Measurements from ENCODE around the gene SLC43A3. TPM values are rescaled to one million over a fixed set of nuclear protein-coding genes. Genes with fewer than 3 reads are reported as not detected.
"Not testable (repeated sequence)": the region's sequence is repeated elsewhere in the genome, so short reads cannot be mapped to it uniquely, and the experiment has no call there.

The SLC43A3 gene
- total RNA-seq, 1 experiment from 2014 or later = 135 TPM

DNA sequence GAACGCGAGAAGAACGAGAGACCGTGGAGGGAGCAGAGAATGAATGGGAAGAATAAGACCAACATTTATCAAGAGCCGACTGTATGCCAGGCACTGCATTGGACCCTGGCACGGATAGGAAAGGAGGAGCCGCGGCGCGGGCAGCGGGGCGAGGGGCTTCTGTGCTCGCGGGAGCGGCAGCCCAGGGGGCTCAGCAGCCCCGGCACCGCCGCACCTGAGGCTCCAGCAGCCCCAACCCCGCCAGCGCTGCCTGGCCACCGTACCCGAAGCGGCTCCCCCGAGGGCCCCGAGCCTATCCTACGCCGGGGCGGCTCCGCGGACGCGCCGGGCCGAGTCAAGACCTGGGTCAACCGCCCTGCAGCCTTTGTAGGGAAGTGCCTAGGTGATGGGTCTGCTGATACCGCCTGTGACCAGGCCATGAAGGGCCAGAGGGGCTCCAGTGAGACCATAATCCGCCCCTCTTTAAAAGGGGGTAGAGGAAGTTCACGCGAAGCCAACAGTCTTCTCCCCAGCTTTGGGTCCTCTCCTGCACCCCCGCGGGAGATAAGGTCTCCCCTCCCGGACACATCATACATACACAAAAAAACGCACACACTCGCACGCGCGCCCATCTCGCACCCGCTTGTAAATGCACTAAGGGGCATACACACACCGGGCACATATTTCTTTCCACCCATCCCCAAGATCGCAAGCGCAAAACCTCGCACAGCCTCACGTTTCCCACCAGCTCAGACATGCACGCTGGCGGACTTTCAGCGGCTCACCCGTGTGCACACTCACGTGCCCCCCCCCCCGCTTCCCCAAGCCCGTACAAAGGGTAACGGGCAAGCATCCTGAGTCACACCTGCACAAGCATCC is 32.5 kb upstream of the SLC43A3 start:
- DNase-seq (ENCODE audit: low read depth) = peak; percentile 37

GRCh38 chr11:57458410-57459163 is 31.7 kb upstream of the SLC43A3 start:
- peak; percentile 72 for DNase-seq (ENCODE audit: low read depth)

GRCh38 chr11:57458060-57458409 is 31.1 kb upstream of the SLC43A3 start:
- DNase-seq (ENCODE audit: low read depth) = peak; percentile 50

- DNase-seq (ENCODE audit: low read depth) = no peak
Observed at GRCh38 chr11:57457643-57458023, 30.7 kb upstream of the SLC43A3 start.

DNA sequence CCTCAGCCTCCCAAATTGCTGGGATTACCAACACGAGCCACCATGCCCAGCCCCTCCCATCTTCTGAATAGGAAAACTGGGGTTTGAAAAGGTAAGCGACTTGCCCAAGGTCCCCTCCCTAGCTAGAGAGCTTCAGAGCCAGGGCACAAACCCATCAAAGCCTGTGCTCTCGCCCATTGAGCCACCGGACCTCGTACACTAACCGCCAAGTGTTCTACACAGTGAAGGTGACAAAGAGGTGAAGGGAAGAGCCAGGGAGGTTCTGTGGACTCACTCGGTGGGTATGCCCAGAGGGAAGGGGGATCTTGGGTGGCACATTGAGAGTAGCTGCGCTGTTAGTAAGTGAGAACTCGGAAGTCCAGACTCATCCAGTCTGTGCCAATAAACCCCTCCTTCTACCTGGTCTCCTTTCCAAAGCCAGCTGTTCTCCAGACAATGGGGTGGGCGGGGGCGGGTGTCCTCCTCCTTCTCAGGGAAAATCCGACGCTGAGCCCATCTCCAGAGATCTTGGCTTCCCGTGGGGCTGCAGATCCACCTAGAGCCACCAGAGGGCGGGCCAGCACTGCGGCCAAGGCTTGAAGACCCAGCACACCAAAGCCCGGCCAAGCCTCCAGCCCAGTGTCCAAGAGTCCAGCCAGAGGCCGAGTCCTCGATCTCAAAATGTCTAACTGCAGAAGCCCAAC is 30.2 kb upstream of the SLC43A3 start:
- DNase-seq (ENCODE audit: low read depth) = peak; percentile 85

GRCh38 chr11:57453543-57454177 is 26.7 kb upstream of the SLC43A3 start:
- no peak for DNase-seq (ENCODE audit: low read depth)

DNA sequence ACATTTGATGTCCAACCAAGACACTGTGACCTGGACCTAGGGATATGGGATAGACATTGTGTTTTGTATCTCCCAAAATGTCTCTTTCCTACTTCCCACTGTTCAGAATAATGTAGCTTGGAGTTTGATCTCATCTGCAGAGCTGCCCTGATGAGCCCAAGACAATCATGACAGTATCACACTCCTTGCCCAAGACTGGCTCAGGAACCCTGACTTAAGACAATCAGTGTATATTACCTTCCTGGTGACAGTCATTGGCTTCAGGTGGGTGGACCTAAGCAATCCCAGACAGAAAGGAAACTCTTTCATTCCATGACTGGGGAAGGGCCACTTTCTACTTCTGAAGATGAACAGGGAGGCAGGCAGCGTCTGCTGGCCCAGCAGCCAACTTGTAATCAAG is 19.1 kb upstream of the SLC43A3 start:
- no peak for DNase-seq (ENCODE audit: low read depth)

DNA sequence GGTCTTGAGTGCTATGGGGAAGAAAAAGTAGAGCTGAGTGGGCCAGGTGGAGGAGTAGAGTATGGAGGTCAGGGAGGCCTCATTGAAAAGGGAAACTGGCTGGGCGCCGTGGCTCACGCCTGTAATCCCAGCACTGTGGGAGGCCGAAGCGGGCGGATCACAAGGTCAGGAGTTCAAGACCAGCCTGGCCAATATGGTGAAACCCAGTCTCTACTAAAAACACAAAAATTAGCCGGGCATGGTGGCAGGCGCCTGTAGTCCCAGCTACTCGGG is 18.1 kb upstream of the SLC43A3 start:
- not testable (repeated sequence) for DNase-seq (ENCODE audit: low read depth)

GRCh38 chr11:57444362-57445121 is 17.6 kb upstream of the SLC43A3 start:
- DNase-seq (ENCODE audit: low read depth) = peak; percentile 76

GRCh38 chr11:57440744-57441414 is 14.0 kb upstream of the SLC43A3 start:
- no peak for DNase-seq (ENCODE audit: low read depth)

GRCh38 chr11:57439786-57440185 is 12.9 kb upstream of the SLC43A3 start:
- no peak for DNase-seq (ENCODE audit: low read depth)

DNA sequence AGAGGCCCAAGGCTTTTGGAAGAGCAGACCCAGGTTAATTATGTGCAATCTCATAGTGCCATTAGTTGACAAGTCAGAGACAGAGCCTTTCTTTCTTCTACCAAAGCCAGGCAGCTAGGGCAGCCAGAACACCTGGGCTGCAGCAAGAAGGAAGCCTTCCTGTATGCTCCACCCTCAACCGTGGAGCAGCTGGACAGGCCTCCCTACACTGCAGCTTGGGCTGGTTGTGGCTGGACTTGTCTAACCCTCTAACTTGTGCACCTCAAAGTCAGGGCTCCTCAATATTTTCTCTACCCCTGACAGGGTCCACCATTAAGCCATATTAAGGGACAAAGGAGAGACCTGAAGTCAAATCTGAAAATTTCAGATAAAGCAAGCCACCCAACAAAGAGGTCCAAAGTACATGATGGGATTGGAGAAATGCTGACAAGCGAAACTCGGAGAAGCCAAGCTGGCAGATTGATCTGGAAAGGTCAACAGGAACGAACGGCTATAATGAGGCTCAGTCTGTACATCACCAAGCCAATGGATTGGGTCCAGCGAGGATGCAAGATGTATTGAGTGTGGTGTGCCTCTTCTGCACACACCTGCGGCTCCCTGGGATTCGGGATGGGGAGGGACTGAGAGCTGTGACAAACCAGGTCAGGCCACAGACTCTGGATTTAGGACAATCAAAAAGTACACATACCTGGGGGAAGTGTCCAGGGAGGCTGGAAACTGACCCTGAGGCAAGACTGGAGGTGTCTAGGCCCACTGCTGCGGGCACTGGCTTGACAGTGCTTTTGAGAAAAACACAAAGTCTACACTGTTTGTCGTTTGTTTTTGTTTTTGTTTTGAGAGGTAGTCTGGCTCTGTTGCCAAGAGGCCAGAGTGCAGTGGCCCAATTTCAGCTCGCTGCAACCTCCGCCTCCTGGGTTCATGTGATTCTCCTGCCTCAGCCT is 11.7 kb upstream of the SLC43A3 start:
- no peak for DNase-seq (ENCODE audit: low read depth)

DNA sequence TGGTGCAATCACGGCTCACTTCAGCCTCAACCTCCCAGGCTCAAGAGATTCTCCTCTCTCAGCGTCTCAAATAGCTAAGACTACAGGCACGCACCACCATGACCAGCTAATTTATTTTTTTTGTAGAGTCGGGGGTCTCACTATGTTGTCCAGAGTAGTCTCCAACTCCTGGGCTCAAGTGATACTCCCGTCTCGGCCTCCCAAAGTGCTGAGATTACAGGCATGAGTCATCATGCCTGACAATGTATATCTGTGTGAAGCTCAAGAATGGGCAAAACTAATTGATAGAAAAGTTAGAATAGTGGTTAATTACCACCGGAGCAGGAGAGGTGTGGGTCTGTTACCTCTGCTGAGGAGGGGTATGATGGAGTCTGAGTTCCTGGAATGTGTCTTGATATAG is 9.1 kb upstream of the SLC43A3 start:
- no peak for DNase-seq (ENCODE audit: low read depth)

- peak; percentile 81 for DNase-seq (ENCODE audit: low read depth)
Observed at GRCh38 chr11:57434640-57435546, 8.0 kb upstream of the SLC43A3 start.

DNA sequence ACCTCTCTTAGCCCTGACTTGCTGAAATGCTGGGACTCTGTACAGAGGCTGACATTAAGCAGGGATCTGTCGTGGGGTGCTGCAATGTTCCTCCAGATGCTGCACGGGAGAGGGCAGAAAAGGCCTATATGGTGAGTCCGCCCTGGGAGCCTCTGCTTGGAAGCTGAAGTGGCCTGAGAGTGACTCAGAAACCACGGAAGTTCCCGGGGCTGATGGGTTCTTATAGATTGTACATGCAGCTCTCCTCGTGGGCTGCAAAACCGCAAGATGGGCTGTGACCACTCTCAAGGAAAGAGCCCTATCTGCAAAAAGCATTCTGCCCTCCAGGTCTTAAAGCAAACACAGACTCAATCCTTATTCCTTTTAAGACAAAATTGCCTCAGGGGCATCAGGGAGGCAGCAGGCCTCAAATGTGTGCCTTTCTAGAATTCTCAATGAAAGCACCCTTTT is 5.8 kb upstream of the SLC43A3 start:
- peak; percentile 91 for DNase-seq (ENCODE audit: low read depth)

DNA sequence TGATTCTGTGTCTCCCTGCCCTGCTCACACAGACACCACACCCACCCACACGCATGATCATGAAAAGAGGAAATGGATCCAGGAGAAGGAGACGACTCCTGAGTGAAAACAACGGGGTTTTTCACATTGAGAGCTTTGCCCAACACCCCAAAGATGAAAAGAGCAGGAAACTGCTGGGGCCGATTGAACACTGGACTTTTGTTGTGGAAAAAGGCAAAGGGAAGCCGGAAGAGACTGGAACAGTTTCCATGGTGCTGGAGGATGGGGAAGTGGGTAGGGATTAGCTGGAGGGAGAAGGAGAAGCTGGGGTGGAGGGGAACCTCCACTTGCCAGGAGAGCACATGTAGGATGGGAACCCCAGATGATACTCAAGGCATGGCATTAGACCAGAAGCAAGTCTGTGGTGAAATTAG is 5.2 kb upstream of the SLC43A3 start:
- DNase-seq (ENCODE audit: low read depth) = no peak

DNA sequence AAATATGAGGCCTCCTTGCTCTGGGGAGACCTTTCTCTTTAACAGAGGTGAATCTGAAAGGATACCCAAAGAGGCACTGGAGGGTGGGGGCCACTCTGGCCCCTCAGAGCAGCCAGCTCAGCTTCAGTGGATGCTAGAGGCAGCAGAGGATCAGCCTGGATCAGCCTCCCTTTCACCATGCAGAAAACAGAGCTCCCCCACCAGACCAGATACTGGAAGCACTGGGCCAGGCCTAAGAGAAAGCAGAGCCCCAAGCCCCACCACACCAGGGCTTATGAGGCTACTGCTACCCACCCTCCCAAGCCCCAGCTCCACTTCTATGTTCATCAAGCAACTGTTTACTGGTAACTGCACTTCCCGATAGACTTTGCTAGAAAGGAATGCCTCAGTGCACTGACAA is 4.0 kb upstream of the SLC43A3 start:
- DNase-seq (ENCODE audit: low read depth) = no peak

- DNase-seq (ENCODE audit: low read depth) = no peak
Observed at GRCh38 chr11:57429946-57430345, 3.0 kb upstream of the SLC43A3 start.

DNA sequence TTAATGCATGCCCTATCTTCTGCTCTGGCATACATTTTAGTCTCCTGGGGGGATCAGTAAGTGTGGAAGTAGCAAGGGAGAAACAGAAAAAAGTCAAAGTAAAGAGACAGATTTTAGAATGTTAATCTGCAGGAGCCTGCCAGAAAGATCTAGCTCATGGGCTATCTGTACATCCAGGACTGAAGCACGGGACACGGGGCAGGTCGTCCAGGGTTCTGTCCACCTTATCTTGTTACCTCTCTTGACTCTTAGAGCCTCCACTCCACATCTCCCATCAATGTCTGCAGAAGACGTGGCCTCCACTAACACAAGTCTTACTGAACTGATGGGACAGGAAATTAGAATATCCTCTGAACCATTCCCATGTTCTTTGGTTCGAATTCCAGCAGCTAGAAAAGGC is 1.7 kb upstream of the SLC43A3 start:
- no peak for DNase-seq (ENCODE audit: low read depth)

Measured in Daoy (cell line).